GM12874 (cell line): ENCODE measurements around the gene NOXO1.

ENCODE experiments used
- TF ChIP-seq, protein P1 (sequence below): IDR thresholded peaks from 2 replicates; pipeline ENCODE4 v1.5.1; 2011; ENCODE audit warnings: low read depth, mild to moderate bottlenecking, control low read depth, low read length, moderate library complexity; ENCODE audit not compliant: insufficient read depth

NOXO1 gene

DNA sequence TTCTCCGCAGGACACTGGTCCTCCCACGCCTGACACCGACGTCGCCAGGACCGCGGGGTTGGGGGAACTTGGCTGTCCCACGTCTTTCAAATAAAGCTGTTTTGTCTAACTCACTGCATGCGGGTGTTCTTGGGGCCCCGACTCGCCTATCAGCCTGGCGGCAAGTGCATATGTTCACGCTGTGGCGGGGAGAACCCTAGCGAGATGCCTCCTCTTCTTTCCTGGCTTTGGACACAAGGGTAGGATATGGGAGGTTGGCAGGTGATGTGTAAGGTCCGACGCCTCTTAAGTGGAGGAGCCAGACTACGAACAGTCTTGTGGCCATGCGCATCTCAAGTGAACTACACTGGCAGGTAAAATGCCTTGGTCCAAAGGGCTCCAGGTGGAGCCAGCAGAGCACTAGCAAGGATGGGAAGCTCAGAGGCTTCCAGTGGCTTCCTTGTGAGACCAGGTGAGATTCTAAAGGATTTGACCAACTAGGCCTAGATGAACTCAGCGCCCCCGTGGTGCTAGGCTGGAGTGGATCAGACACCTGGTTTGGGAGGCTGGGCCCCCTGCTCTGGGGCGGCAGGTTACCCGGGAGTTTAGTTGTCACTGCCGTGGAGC lies 15.8 kb downstream of the NOXO1 start:
- TF ChIP-seq, protein P1, sequence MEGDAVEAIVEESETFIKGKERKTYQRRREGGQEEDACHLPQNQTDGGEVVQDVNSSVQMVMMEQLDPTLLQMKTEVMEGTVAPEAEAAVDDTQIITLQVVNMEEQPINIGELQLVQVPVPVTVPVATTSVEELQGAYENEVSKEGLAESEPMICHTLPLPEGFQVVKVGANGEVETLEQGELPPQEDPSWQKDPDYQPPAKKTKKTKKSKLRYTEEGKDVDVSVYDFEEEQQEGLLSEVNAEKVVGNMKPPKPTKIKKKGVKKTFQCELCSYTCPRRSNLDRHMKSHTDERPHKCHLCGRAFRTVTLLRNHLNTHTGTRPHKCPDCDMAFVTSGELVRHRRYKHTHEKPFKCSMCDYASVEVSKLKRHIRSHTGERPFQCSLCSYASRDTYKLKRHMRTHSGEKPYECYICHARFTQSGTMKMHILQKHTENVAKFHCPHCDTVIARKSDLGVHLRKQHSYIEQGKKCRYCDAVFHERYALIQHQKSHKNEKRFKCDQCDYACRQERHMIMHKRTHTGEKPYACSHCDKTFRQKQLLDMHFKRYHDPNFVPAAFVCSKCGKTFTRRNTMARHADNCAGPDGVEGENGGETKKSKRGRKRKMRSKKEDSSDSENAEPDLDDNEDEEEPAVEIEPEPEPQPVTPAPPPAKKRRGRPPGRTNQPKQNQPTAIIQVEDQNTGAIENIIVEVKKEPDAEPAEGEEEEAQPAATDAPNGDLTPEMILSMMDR: no peak

DNA sequence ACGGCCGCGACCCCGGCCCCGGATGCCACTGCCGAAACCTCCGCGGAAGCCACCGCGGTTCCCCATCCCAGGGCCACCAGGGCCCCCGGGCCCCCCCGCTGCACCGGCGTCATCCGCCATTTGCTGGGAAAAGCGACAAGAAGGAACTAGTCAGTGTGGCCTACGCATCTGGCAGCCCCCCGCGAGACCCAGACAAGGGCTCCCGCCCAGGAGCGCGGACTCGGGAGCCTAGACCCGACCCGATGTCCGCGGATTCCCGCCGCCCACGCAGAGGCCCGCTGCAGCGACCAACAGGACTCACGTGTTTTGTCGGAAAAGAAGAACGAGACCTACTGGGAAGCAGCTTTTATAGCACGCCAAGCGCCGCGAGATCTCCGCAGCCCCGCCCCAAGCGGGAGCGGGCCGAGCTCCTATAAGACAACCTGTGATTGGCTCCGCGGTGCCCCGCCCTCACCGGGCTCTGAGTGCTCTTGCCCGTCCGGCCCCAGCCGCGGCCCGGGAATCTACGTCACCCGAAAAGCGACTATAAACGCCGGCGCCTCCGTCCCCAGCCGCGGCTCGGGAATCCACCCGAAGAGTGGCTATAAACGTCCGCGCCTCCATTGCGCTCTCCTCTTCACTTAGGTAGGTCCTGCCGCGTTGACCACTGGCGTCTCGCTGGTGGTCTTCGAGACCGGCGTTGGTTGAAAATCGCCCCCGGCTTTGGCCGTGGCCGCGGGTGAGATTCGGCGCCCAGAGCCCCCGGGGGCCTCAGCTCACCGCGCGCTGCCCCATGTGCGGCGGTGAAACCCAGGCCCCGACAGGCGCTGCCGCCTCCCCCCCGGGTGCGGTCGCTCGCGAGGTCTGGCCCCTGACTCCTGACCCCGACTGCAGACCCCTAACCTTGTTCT lies 16.5 kb downstream of the NOXO1 start, which contains the start of gene RPS2:
Gene RPS2 (minus strand): TSS at position 321 of the 890 bp plus-strand sequence. CDS start 201 bp downstream, at position 120.
- TF ChIP-seq, protein P1: no peak

DNA sequence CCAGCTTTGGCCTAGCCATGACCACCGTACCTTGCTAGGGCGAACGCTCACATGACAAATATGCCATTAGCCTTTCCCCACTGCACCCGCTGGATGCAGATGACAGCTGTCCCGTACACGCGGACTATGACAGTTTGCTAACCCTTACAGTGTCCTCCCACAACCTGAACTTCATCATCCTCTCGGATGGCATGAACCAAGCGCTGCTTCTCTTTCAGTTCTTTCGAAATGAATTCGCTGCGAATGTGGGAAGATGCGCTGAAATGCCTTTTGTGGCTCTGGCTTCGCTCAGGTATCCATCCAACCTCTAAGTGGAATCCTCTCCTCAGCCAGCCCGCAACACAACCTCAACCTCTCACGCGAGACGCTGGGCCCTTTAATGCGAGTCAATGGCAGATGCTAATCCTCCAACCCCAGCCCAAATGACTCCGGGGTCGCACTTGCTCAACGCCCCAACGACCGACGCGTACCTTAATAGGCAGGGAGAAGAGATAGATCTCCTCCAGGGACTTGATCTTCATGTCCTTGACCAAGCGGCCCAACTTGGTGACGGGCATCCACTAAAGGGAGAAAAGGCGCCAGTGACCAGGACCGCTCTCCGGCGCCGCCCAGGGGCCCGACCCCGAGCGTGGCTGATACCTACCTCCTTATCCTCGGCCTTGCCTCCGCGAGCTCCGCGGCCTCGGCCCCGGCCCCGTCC lies 17.3 kb downstream of the NOXO1 start:
- TF ChIP-seq, protein P1: peak; percentile 36; the same call in 1 of the 2 replicates

DNA sequence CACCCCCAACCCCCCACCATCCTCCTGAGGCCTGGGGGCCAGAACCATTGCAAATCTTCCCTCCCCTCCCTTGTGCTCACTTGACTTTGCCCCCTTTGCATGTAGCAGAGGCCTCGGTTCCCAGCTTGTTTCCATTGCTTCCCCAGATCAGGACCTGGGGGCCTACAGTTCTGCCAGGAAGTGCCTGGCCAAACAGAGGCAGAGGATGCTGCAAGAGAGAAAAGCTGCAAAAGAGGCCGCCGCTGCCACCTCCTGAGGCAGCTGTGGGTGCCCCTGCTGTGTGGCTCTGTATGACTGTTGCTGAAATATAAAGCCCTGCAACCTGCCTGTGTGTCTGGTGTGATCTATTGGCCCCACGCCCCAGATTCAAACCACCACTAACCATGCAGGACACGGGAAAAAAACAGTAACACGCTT lies 19.6 kb downstream of the NOXO1 start:
- TF ChIP-seq, protein P1: no peak

DNA sequence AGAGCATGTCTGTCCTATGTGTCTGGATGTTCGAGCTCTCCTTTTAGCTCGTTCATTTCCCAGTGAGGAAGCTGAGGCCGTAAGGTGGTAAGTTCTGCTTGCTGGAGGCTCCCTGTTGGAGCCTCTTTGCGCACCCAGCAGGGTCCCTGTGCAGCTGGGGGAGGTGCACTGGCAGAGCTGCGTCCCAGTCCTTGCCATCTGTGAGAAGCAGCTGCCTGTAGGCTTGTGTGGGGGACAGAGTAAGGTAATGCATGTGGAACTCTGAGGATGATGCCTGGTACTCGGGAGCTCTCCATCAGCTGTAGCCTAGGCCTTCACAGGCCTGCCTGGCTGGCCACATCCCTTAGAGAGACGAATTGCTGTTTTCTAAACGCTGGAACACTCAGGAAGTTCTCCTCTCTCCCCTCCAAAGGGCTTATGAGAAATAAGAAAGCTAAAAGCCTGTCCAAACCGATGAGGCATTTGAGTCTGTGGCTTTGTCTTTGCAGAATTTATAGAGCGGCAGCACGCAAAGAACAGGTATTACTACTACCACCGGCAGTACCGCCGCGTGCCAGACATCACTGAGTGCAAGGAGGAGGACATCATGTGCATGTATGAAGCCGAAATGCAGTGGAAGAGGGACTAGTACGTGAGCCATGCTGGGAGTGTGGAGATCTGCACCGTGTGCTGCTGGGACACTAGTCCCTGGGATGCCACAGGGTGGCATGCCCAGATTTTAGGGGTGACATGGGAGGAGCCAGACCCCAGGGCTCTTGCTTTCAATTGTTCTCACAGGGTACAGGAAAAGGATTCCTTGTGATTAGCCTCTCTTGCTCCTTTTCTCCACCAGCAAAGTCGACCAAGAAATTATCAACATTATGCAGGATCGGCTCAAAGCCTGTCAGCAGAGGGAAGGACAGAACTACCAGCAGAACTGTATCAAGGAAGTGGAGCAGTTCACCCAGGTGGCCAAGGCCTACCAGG lies 20.3 kb downstream of the NOXO1 start:
- TF ChIP-seq, protein P1: no peak

DNA sequence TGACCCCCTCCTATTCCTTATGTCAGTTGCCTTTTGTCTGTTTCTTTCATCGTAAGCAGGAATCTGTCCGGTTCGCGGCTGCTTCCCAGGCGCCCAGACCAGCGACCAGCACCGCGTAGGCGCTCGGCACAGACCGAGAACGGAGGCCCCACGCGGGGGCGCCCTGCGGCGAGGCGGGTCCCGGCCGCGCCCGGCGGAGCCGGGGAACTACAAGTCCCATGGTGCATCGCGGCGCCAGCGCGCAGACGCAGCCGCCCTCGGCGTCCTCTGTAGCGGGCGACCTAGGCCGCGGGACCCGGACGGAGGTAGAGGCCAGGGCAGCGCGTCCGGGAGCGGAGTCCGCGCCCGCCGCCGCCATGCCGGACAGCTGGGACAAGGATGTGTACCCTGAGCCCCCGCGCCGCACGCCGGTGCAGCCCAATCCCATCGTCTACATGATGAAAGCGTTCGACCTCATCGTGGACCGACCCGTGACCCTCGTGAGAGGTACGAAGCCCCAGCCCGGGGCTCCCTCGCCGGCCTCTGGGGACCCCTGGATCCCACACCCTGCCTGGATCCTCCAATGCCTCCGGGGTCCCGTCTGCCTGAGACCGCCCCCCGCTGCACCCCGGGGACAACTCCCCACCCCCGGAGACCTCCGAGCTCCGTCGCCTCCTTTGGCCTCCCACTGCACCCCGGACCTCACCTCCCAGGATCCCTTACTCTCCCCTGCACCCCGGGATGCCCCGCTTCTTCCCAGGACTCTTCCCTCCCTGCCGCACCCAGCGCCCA lies 21.8 kb downstream of the NOXO1 start, which contains the start of gene NDUFB10:
Gene NDUFB10 (plus strand): TSS at position 270 of the 771 bp plus-strand sequence. CDS start 87 bp downstream, at position 357.
- TF ChIP-seq, protein P1: peak; percentile 89
